HG03558 (cell line): ENCODE data around the gene BCORL1.

Source experiments
- ATAC-seq: cut with Tn5 transposase; IDR thresholded peaks from one replicate; pipeline ENCODE4 v1.9.1; 2021; ENCODE audit warnings: moderate number of reproducible peaks; ENCODE audit not compliant: unreplicated experiment; ENCODE audit errors: extremely low read depth

Gene BCORL1

GRCh38 chrX:129959493-129959832, 23.0 kb upstream of the BCORL1 start:
- ATAC-seq: no peak

GRCh38 chrX:129961180-129962083, 21.0 kb upstream of the BCORL1 start:
- peak; percentile 68 for ATAC-seq

GRCh38 chrX:129963729-129964128, 18.7 kb upstream of the BCORL1 start:
- no peak for ATAC-seq

- ATAC-seq: no peak
Measured at GRCh38 chrX:129965166-129965565, 17.3 kb upstream of the BCORL1 start.

- no peak for ATAC-seq
Measured at GRCh38 chrX:129968968-129969367, 13.5 kb upstream of the BCORL1 start.

- no peak for ATAC-seq
Measured at GRCh38 chrX:129976441-129976840, 6.0 kb upstream of the BCORL1 start.

- ATAC-seq: no peak
Measured at GRCh38 chrX:129979207-129979920, 3.1 kb upstream of the BCORL1 start.

- no peak for ATAC-seq
Measured at GRCh38 chrX:129980001-129980401, 2.4 kb upstream of the BCORL1 start.

GRCh38 chrX:129980540-129981199, 1.8 kb upstream of the BCORL1 start:
- ATAC-seq: no peak

GRCh38 chrX:129981200-129981553, 1.3 kb upstream of the BCORL1 start:
- no peak for ATAC-seq

- no peak for ATAC-seq
Measured at GRCh38 chrX:129981752-129982299, 609 bp upstream of the BCORL1 start.

- no peak for ATAC-seq
Measured at GRCh38 chrX:129983575-129984110, 1.2 kb downstream of the BCORL1 start.

- ATAC-seq: no peak
Measured at GRCh38 chrX:129984111-129984958, 1.9 kb downstream of the BCORL1 start.

- ATAC-seq: no peak
Measured at GRCh38 chrX:129987871-129988270, 5.4 kb downstream of the BCORL1 start.

- ATAC-seq: no peak
Measured at GRCh38 chrX:129992181-129992580, 9.7 kb downstream of the BCORL1 start.

- ATAC-seq: no peak
Measured at GRCh38 chrX:129996120-129996519, 13.7 kb downstream of the BCORL1 start.

GRCh38 chrX:129997086-129997485, 14.7 kb downstream of the BCORL1 start:
- no peak for ATAC-seq

GRCh38 chrX:129998021-129998420, 15.6 kb downstream of the BCORL1 start:
- no peak for ATAC-seq

- ATAC-seq: no peak
Measured at GRCh38 chrX:130001893-130002292, 19.5 kb downstream of the BCORL1 start.

- no peak for ATAC-seq
Measured at GRCh38 chrX:130002541-130002940, 20.1 kb downstream of the BCORL1 start.
